Upper lobe of left lung (tissue), 4 donors: ENCODE measurements around the gene POLG.

Experiments used
- CTCF ChIP-seq, 6 experiments: fragments of 450-650 bp in 4 of 6; fragments of 200-600 bp in 2 of 6; sonication (generic) in 2 of 6; IDR thresholded peaks; one replicate each; pipeline ENCODE4 v1.5.1; 2016 to 2019; ENCODE audit warnings: antibody characterized with exemption in 6 of 6
- EP300 ChIP-seq, 4 donors: sonication (generic); formaldehyde crosslinking; IDR thresholded peaks; one replicate each; pipeline ENCODE4 v1.5.1; 2017; ENCODE audit warnings: antibody characterized with exemption in 4 of 4, control low read depth in 2 of 4

GRCh38 chr15:89293012-89293411 lies 41.6 kb downstream of the POLG start:
- TF ChIP-seq CTCF (IDR thresholded peaks at IDR 0.05) (no peak), EP300 (IDR thresholded peaks at IDR 0.05) (no peak)
